Measurements from ENCODE around the gene FOXJ3. TPM values are rescaled to one million over a fixed set of nuclear protein-coding genes. Genes with fewer than 3 reads are reported as not detected.

The FOXJ3 gene
- total RNA-seq, 2 donors from 2014 or later, result 67.3 to 79.4 TPM

DNA sequence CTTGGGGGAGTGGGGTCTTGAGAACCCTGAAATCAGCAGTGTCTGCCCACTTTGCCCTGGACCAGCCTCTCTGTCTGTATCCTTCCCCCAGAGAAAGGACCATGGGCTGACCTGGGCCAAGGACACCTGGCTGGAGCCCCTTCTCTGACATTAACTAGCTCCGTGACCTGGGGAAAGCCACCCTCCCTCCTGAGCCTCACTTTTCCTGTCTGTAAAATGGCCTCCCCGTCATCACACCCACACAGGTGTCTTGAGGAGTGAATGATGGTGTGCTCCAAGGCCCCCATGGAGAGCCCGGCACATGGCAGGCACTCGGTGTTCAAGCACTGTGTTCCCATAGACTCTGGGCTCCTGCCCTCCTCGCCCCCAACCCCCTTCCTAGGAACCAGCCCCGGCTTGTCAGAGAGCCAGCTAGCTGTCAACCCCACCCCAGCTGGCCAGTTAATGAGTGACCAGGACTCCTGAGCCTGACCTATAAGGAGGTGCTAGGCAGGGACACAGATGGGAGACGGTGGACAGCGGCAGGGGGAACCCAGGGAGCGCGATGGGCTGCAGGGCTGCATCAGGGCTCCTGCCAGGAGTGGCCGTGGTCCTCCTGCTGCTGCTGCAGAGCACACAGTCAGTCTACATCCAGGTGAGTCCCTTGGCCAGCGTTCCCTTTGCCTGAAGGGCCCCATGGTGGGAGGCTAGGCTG is 182.0 kb downstream of the FOXJ3 start, which contains the start of gene GUCA2B:
Gene GUCA2B, plus strand, starts transcription at position 504 of the 694 bp plus-strand sequence. Its CDS starts 41 bp downstream, at position 545.
- H3K27ac Mint-ChIP-seq, result no peak within 1 kb of the TSS

DNA sequence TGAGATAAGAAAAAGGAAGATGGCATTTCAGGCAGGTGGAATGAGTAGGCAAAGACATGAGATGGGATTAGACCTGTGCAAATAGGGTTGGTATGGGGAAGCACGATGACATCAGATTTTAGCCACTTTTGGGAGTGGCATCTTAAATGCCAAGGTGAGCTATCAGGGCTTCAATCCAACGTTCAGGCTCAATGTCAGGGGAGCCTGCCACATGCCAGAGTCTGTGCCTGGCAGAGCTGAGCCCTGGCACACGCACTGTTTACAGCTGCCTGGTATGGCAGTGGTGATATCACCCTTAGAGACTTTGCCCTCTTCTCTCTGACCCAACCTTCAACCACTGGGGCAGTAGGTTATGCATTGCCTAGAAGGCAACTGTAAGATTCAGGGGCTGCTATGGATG is 182.9 kb downstream of the FOXJ3 start:
- H3K27me3 Mint-ChIP-seq (ENCODE audit: insufficient read depth), result peaks cover 11% of the 10 kb centered on the region
- no peak overlapping the region for H3K27ac Mint-ChIP-seq
- Histone ChIP-seq H3K27ac (ENCODE audit: low read depth, low read length) (no peak overlapping the region), H3K27me3 (ENCODE audit: control insufficient read depth, insufficient read depth, low read length, poor library complexity, severe bottlenecking) (peaks cover 24% of the 10 kb centered on the region), H3K4me1 (ENCODE audit: control insufficient read depth, insufficient read depth, low read length) (no peaks in the 10 kb centered on the region), H3K36me3 (ENCODE audit: control insufficient read depth, insufficient read depth, low read length) (no peaks in the 10 kb centered on the region), H3K9me3 (ENCODE audit: control insufficient read depth, low read length) (no peaks in the 10 kb centered on the region), H3K9ac (ENCODE audit: extremely low read depth, low read length, poor library complexity, severe bottlenecking) (no peak overlapping the region), H3K4me3 (ENCODE audit: low read length) (no peak overlapping the region)
- no peaks in the 10 kb centered on the region for H3K4me1 Mint-ChIP-seq
- no peaks in the 10 kb centered on the region for H3K9me3 Mint-ChIP-seq
- no peak for DNase-seq
- H3K36me3 Mint-ChIP-seq (ENCODE audit: low read depth), result no peaks in the 10 kb centered on the region
- no peak overlapping the region for H3K4me3 Mint-ChIP-seq
- TF ChIP-seq, protein P1, sequence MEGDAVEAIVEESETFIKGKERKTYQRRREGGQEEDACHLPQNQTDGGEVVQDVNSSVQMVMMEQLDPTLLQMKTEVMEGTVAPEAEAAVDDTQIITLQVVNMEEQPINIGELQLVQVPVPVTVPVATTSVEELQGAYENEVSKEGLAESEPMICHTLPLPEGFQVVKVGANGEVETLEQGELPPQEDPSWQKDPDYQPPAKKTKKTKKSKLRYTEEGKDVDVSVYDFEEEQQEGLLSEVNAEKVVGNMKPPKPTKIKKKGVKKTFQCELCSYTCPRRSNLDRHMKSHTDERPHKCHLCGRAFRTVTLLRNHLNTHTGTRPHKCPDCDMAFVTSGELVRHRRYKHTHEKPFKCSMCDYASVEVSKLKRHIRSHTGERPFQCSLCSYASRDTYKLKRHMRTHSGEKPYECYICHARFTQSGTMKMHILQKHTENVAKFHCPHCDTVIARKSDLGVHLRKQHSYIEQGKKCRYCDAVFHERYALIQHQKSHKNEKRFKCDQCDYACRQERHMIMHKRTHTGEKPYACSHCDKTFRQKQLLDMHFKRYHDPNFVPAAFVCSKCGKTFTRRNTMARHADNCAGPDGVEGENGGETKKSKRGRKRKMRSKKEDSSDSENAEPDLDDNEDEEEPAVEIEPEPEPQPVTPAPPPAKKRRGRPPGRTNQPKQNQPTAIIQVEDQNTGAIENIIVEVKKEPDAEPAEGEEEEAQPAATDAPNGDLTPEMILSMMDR (conservative IDR thresholded peaks at IDR 0.05), result no peak
- 72 to 79% methylated on average over 2 to 3 of the region's 3 CpGs for WGBS, 2 experiments (ENCODE audit: insufficient coverage in 1 of 2, insufficient read length in 1 of 2)

More for the DNA sequence above, 182.0 kb downstream of the FOXJ3 start, which contains the start of gene GUCA2B:
- no peak within 1 kb of the TSS for H3K9ac ChIP-seq (ENCODE audit: extremely low read depth, low read length, poor library complexity, severe bottlenecking)
- no peak for DNase-seq
- Mint-ChIP-seq H3K36me3 (ENCODE audit: low read depth) (no peaks in the 10 kb centered on the region), H3K9me3 (no peaks in the 10 kb centered on the region), H3K4me1 (no peaks in the 10 kb centered on the region), H3K27me3 (ENCODE audit: insufficient read depth) (peaks cover 11% of the 10 kb centered on the region), H3K4me3 (no peak within 1 kb of the TSS)
- no peak within 1 kb of the TSS for H3K27ac ChIP-seq (ENCODE audit: low read depth, low read length)
- H3K9me3 ChIP-seq (ENCODE audit: control insufficient read depth, low read length), result no peaks in the 10 kb centered on the region
- TF ChIP-seq, protein P1 (conservative IDR thresholded peaks at IDR 0.05), result no peak
- 89 to 90% methylated on average over 3 to 12 of the region's 12 CpGs for WGBS, 2 experiments (ENCODE audit: insufficient coverage in 1 of 2, insufficient read length in 1 of 2)
- H3K4me3 ChIP-seq (ENCODE audit: low read length), result no peak within 1 kb of the TSS
- no peaks in the 10 kb centered on the region for H3K4me1 ChIP-seq (ENCODE audit: control insufficient read depth, insufficient read depth, low read length)
- no peaks in the 10 kb centered on the region for H3K36me3 ChIP-seq (ENCODE audit: control insufficient read depth, insufficient read depth, low read length)
- peaks cover 21% of the 10 kb centered on the region for H3K27me3 ChIP-seq (ENCODE audit: control insufficient read depth, insufficient read depth, low read length, poor library complexity, severe bottlenecking)

DNA sequence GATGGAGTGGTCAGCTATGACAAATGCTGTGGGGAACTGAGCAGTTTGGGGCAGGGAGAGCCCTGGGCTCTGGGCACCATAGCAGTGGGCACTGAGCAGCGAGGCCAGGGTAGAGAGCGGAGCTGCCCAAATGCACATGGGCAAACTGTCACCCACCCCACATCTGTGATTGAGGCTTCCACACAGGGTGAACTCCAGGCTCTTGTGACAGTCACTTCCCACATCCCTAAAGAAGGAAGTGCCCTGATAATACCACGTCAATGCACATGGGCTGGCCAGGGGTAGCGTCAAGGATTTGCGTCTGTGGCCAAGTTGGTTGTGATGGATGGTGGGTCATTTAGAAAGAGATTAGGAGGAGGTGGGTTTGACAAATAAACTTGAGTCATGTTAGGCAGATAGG is 184.4 kb downstream of the FOXJ3 start:
- no peak overlapping the region for H3K27ac ChIP-seq (ENCODE audit: low read depth, low read length)
- peaks cover 10% of the 10 kb centered on the region for H3K27me3 Mint-ChIP-seq (ENCODE audit: insufficient read depth)
- peaks cover 24% of the 10 kb centered on the region for H3K27me3 ChIP-seq (ENCODE audit: control insufficient read depth, insufficient read depth, low read length, poor library complexity, severe bottlenecking)
- no peaks in the 10 kb centered on the region for H3K9me3 Mint-ChIP-seq
- no peak overlapping the region for H3K4me3 ChIP-seq (ENCODE audit: low read length)
- H3K36me3 Mint-ChIP-seq (ENCODE audit: low read depth), result no peaks in the 10 kb centered on the region
- no peaks in the 10 kb centered on the region for H3K36me3 ChIP-seq (ENCODE audit: control insufficient read depth, insufficient read depth, low read length)
- no peak overlapping the region for H3K9ac ChIP-seq (ENCODE audit: extremely low read depth, low read length, poor library complexity, severe bottlenecking)
- H3K4me3 Mint-ChIP-seq, result no peak overlapping the region
- no peaks in the 10 kb centered on the region for H3K9me3 ChIP-seq (ENCODE audit: control insufficient read depth, low read length)
- no peak for DNase-seq
- H3K4me1 ChIP-seq (ENCODE audit: control insufficient read depth, insufficient read depth, low read length), result no peaks in the 10 kb centered on the region
- WGBS, 2 experiments (ENCODE audit: insufficient coverage in 1 of 2, insufficient read length in 1 of 2), result 91 to 96% methylated on average over 4 to 5 of the region's 5 CpGs
- no peaks in the 10 kb centered on the region for H3K4me1 Mint-ChIP-seq
- no peak overlapping the region for H3K27ac Mint-ChIP-seq
- TF ChIP-seq, protein P1 (conservative IDR thresholded peaks at IDR 0.05), result no peak

Measured in endodermal cell (in vitro differentiated cells).